ENCODE measurements around the gene SNRNP35.

DNA sequence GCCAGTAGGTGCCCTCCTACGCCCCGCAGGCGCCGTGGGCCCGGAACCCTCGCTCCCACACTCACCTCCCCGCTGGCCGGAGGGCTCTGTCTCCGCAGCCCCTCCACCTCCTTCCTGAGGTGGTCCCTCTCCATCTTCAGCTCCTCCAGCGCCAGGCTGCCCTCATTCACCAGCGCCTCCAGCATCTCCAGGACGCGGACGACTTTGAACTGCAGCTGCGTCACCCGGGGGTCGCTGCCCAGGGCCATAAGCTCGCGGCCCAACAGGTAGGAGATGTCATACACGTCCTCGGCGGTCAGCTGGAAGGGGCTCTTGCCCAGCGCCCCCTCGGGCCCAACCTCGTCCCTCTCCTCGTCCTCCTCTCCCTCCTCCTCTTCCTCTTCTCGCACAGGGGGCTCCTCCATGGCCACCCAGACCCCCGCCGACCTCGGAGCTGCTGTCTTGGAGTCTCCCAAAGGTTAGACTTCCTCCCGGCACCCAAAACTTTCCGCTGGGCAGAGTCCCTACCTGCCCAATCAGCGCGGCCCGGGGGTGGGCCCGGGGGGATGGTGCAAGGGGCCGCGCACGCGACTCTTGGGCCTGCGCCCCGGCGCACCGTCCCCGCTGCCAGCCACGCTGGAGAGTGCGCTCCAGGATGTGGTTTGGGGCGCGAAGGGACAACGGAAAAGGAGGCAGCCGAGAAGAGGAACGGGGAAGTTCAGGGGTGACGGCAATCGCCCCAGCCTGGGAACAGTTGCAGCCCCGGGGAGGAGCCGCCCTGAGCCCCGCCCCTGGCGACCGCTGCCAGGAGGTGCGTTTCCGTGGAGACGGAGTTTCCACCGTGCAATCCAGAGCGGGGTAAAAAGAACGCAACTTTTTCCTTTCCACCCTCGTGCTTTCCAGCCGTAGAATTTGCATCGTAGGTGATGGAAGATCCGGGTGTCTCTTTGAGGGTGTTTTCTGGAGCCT, 21.6 kb upstream of the SNRNP35 start, which contains the start of gene RILPL2:
- TF ChIP-seq YY1 (IDR thresholded peaks at IDR 0.05) (peak; percentile 19), TAF1 (conservative IDR thresholded peaks at IDR 0.05) (no peak), JUND (IDR thresholded peaks at IDR 0.05) (no peak), RAD21 (IDR thresholded peaks at IDR 0.05) (peak in 1 of 2 donors; percentile 47), FOXA1 (IDR thresholded peaks at IDR 0.05) (no peak)
- TF ChIP-seq, protein P1, sequence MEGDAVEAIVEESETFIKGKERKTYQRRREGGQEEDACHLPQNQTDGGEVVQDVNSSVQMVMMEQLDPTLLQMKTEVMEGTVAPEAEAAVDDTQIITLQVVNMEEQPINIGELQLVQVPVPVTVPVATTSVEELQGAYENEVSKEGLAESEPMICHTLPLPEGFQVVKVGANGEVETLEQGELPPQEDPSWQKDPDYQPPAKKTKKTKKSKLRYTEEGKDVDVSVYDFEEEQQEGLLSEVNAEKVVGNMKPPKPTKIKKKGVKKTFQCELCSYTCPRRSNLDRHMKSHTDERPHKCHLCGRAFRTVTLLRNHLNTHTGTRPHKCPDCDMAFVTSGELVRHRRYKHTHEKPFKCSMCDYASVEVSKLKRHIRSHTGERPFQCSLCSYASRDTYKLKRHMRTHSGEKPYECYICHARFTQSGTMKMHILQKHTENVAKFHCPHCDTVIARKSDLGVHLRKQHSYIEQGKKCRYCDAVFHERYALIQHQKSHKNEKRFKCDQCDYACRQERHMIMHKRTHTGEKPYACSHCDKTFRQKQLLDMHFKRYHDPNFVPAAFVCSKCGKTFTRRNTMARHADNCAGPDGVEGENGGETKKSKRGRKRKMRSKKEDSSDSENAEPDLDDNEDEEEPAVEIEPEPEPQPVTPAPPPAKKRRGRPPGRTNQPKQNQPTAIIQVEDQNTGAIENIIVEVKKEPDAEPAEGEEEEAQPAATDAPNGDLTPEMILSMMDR (IDR thresholded peaks at IDR 0.05; ENCODE audit: low read depth, low read length, missing input control) = no peak
- TF ChIP-seq, protein P2, sequence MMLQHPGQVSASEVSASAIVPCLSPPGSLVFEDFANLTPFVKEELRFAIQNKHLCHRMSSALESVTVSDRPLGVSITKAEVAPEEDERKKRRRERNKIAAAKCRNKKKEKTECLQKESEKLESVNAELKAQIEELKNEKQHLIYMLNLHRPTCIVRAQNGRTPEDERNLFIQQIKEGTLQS (IDR thresholded peaks at IDR 0.05) = peak; percentile 11
- TF ChIP-seq, protein P3, sequence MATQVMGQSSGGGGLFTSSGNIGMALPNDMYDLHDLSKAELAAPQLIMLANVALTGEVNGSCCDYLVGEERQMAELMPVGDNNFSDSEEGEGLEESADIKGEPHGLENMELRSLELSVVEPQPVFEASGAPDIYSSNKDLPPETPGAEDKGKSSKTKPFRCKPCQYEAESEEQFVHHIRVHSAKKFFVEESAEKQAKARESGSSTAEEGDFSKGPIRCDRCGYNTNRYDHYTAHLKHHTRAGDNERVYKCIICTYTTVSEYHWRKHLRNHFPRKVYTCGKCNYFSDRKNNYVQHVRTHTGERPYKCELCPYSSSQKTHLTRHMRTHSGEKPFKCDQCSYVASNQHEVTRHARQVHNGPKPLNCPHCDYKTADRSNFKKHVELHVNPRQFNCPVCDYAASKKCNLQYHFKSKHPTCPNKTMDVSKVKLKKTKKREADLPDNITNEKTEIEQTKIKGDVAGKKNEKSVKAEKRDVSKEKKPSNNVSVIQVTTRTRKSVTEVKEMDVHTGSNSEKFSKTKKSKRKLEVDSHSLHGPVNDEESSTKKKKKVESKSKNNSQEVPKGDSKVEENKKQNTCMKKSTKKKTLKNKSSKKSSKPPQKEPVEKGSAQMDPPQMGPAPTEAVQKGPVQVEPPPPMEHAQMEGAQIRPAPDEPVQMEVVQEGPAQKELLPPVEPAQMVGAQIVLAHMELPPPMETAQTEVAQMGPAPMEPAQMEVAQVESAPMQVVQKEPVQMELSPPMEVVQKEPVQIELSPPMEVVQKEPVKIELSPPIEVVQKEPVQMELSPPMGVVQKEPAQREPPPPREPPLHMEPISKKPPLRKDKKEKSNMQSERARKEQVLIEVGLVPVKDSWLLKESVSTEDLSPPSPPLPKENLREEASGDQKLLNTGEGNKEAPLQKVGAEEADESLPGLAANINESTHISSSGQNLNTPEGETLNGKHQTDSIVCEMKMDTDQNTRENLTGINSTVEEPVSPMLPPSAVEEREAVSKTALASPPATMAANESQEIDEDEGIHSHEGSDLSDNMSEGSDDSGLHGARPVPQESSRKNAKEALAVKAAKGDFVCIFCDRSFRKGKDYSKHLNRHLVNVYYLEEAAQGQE (IDR thresholded peaks at IDR 0.05) = peak; percentile 13
- TF ChIP-seq, protein P4, sequence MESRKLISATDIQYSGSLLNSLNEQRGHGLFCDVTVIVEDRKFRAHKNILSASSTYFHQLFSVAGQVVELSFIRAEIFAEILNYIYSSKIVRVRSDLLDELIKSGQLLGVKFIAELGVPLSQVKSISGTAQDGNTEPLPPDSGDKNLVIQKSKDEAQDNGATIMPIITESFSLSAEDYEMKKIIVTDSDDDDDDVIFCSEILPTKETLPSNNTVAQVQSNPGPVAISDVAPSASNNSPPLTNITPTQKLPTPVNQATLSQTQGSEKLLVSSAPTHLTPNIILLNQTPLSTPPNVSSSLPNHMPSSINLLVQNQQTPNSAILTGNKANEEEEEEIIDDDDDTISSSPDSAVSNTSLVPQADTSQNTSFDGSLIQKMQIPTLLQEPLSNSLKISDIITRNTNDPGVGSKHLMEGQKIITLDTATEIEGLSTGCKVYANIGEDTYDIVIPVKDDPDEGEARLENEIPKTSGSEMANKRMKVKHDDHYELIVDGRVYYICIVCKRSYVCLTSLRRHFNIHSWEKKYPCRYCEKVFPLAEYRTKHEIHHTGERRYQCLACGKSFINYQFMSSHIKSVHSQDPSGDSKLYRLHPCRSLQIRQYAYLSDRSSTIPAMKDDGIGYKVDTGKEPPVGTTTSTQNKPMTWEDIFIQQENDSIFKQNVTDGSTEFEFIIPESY (IDR thresholded peaks at IDR 0.05) = no peak
- TF ChIP-seq, protein P5, sequence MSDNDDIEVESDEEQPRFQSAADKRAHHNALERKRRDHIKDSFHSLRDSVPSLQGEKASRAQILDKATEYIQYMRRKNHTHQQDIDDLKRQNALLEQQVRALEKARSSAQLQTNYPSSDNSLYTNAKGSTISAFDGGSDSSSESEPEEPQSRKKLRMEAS (IDR thresholded peaks at IDR 0.05) = peak; percentile 65
